SH-SY5Y (cell line): ENCODE results near the gene YIPF2.

Source experiments
- GATA2 ChIP-seq: IDR thresholded peaks from 2 replicates; pipeline ENCODE4 v1.6.1; 2011; ENCODE audit warnings: mild to moderate bottlenecking, low read depth, low read length
- GATA3 ChIP-seq: IDR thresholded peaks from 2 replicates; pipeline ENCODE4 v1.6.1; 2011; ENCODE audit warnings: low read depth, mild to moderate bottlenecking, low read length, moderate library complexity

The YIPF2 gene

GRCh38 chr19:10928563-10929401 lies at the start of gene YIPF2, which contains the start of gene TIMM29:
YIPF2 (minus strand) TSS chr19:10928639; CDS start chr19:10928410, 229 bp downstream.
TIMM29 (plus strand) TSS chr19:10928811; CDS start chr19:10928823, 12 bp downstream.
- TF ChIP-seq GATA3, result no peak

GRCh38 chr19:10977742-10978092 lies 49.3 kb upstream of the YIPF2 start:
- TF ChIP-seq GATA3 (no peak), GATA2 (no peak)

GRCh38 chr19:10976131-10976892 lies 47.9 kb upstream of the YIPF2 start:
- TF ChIP-seq GATA2 (no peak), GATA3 (no peak)

GRCh38 chr19:10975374-10976130 lies 47.1 kb upstream of the YIPF2 start:
- no peak for TF ChIP-seq GATA3
- no peak for TF ChIP-seq GATA2

- TF ChIP-seq GATA2 (no peak), GATA3 (no peak)
Observed at GRCh38 chr19:10971107-10971726, 42.8 kb upstream of the YIPF2 start.

- TF ChIP-seq GATA2 (no peak), GATA3 (no peak)
Observed at GRCh38 chr19:10968527-10969135, 40.2 kb upstream of the YIPF2 start.

GRCh38 chr19:10966809-10967208 lies 38.4 kb upstream of the YIPF2 start:
- TF ChIP-seq GATA2, result no peak
- no peak for TF ChIP-seq GATA3

GRCh38 chr19:10965398-10965797 lies 37.0 kb upstream of the YIPF2 start:
- TF ChIP-seq GATA2, result no peak
- no peak for TF ChIP-seq GATA3

- TF ChIP-seq GATA3 (no peak), GATA2 (no peak)
Observed at GRCh38 chr19:10964903-10965302, 36.5 kb upstream of the YIPF2 start.

- TF ChIP-seq GATA2 (no peak), GATA3 (no peak)
Observed at GRCh38 chr19:10963865-10964264, 35.4 kb upstream of the YIPF2 start.

GRCh38 chr19:10962863-10963262 lies 34.4 kb upstream of the YIPF2 start:
- TF ChIP-seq GATA2, result no peak
- no peak for TF ChIP-seq GATA3

GRCh38 chr19:10961073-10961860 lies 32.8 kb upstream of the YIPF2 start:
- no peak for TF ChIP-seq GATA2
- TF ChIP-seq GATA3, result no peak

- TF ChIP-seq GATA2 (no peak), GATA3 (no peak)
Observed at GRCh38 chr19:10960314-10961072, 32.1 kb upstream of the YIPF2 start, which contains the start of gene SMARCA4. SMARCA4 (plus strand) TSS chr19:10961030; CDS start chr19:10984152, 23,122 bp downstream.
